ENCODE results near the gene ZNF175. TPM values are rescaled to one million over a fixed set of nuclear protein-coding genes. Genes with fewer than 3 reads are reported as not detected.

Gene ZNF175
- total RNA-seq, 2 donors from 2014 or later = 8.0 to 9.2 TPM

DNA sequence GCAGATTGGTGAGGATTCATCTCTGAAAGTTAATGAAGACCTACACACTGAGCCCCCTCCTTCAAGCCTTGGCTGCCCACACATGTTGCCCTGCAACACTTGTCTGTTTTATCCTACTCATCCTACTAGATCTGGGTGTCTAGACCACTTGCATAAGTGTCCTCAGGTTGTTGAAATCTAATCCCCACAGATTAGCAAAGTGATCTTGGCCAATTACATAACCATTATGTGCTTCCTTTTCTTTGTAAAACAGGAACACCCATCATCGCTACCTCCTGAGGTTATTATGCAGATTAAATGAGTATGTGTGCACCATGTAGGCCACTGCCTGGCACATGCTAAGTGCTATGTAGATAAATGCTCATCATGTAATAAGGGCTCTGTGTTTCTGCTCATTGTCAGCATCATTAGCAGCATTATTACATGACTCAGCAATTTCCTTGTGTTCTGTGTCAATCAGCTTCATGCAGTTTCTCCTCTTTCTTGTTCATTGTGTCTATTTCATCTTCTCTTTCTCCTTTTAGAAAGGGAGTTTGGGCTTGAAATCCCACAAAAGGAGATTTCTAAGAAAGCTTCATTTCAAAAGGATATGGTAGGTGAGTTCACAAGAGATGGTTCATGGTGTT, 15.1 kb downstream of the ZNF175 start:
- DNase-seq (ENCODE audit: low spot score) = no peak
- intact Hi-C loops (cut with DNase I) = no loop called here

DNA sequence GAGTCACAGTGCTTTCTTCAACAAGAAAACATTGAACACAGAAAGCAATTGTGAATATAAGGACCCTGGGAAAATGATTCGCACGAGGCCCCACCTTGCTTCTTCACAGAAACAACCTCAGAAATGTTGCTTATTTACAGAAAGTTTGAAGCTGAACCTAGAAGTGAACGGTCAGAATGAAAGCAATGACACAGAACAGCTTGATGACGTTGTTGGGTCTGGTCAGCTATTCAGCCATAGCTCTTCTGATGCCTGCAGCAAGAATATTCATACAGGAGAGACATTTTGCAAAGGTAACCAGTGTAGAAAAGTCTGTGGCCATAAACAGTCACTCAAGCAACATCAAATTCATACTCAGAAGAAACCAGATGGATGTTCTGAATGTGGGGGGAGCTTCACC, 15.7 kb downstream of the ZNF175 start:
- no peak for DNase-seq (ENCODE audit: low spot score)
- intact Hi-C loops (cut with DNase I) = no loop called here

DNA sequence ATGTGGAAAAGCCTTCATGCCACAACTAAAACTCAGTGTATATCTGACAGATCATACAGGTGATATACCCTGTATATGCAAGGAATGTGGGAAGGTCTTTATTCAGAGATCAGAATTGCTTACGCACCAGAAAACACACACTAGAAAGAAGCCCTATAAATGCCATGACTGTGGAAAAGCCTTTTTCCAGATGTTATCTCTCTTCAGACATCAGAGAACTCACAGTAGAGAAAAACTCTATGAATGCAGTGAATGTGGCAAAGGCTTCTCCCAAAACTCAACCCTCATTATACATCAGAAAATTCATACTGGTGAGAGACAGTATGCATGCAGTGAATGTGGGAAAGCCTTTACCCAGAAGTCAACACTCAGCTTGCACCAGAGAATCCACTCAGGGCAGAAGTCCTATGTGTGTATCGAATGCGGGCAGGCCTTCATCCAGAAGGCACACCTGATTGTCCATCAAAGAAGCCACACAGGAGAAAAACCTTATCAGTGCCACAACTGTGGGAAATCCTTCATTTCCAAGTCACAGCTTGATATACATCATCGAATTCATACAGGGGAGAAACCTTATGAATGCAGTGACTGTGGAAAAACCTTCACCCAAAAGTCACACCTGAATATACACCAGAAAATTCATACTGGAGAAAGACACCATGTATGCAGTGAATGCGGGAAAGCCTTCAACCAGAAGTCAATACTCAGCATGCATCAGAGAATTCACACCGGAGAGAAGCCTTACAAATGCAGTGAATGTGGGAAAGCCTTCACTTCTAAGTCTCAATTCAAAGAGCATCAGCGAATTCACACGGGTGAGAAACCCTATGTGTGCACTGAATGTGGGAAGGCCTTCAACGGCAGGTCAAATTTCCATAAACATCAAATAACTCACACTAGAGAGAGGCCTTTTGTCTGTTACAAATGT, 16.4 kb downstream of the ZNF175 start:
- DNase-seq (ENCODE audit: low spot score) = no peak
- intact Hi-C loops (cut with DNase I) = no loop called here

- no peak for DNase-seq (ENCODE audit: low spot score)
- intact Hi-C loops (cut with DNase I) = no loop called here
Measured at GRCh38 chr19:51589511-51589910, 18.4 kb downstream of the ZNF175 start.

GRCh38 chr19:51590441-51590840, 19.4 kb downstream of the ZNF175 start:
- intact Hi-C loops (cut with DNase I) = no loop called here
- no peak for DNase-seq (ENCODE audit: low spot score)

- DNase-seq (ENCODE audit: low spot score) = no peak
- intact Hi-C loops (cut with DNase I) = no loop called here
Measured at GRCh38 chr19:51592521-51592920, 21.4 kb downstream of the ZNF175 start.

DNA sequence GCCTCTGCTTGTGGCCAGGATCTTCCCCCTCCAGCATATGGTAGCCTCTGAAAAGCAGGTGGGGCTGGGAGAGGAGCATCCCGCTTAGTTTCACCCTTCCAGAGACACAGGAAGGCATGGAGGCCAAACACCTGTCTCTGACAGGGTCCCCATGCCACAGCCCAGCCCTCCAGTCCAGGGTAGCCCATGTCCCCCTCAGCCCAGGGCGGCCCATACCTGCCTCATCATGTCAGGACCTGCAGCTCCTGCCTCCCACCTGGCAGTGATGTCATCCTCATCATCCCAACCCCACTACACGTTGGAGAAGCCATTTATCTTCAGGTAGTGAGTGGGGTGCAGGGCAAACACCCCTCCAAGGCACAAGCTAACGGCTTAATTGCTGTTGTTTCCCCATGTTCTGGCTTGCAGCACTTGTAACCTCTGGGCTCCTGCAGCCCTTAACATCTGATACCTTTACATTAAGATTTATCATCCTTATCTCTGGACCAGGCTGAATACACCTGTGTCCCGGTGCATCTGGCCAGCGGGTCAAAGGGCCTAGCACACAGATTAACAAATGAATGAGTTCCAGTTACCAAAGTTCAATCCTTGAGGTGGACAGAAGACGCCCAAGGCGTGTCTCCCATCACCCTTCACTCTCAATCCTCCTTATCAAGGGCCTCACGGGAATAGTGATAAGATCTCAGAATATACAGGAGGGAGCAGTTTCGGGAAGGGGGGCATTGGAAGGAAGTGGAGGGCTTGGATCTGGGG, 22.2 kb downstream of the ZNF175 start:
- intact Hi-C loops (cut with DNase I) = no loop called here
- DNase-seq (ENCODE audit: low spot score) = no peak

DNA sequence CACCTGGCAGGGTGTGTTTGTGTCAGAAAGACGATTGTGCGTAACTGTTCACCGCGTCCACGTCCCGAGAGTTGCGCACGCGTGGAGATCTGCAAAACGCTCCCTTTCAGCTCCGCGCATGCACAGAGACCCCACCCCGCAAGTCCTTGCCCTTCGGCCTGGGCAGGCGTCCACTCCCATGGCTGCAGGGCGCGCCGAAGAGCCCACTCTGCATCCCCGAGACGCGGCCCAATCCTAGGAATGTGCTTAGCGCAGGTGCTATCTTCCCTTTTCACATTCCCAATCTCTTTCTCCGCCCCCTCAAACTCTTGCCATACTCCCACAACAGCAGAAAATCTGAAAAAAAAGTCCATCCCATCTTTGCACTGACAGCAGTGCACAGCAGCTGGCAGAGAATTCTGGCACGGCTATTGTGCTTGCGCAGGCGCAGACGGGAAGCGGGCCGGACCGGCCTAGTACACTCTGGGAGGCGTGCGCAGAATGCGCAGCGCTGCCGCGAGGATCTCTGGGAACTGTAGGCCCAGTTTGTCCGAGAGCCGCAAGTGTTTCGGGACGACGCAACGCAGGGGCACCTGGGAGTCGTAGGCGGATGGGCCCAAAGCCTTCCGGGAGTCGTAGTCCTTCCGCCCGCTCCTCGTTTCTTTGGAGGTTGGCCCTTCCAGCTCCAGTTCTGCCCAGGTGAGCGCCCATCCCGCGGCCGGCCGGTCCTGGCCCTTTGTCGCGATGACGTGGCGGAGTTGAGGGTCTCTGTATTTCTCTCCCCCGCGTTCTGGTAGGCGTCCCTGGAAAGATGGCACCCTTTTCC, 23.1 kb downstream of the ZNF175 start:
- intact Hi-C loops (cut with DNase I) = no loop called here
- DNase-seq (ENCODE audit: low spot score) = peak; percentile 100

- intact Hi-C loops (cut with DNase I) = no loop called here
- no peak for DNase-seq (ENCODE audit: low spot score)
Measured at GRCh38 chr19:51594774-51595109, 23.7 kb downstream of the ZNF175 start.

- no peak for DNase-seq (ENCODE audit: low spot score)
- intact Hi-C loops (cut with DNase I) = no loop called here
Measured at GRCh38 chr19:51595190-51596175, 24.4 kb downstream of the ZNF175 start.

GRCh38 chr19:51598159-51598915, 27.3 kb downstream of the ZNF175 start:
- intact Hi-C loops (cut with DNase I) = no loop called here

GRCh38 chr19:51599084-51599483, 28.0 kb downstream of the ZNF175 start:
- DNase-seq (ENCODE audit: low spot score) = no peak
- intact Hi-C loops (cut with DNase I) = no loop called here

More at GRCh38 chr19:51598159-51598915, 27.3 kb downstream of the ZNF175 start:
- no peak for DNase-seq (ENCODE audit: low spot score)

DNA sequence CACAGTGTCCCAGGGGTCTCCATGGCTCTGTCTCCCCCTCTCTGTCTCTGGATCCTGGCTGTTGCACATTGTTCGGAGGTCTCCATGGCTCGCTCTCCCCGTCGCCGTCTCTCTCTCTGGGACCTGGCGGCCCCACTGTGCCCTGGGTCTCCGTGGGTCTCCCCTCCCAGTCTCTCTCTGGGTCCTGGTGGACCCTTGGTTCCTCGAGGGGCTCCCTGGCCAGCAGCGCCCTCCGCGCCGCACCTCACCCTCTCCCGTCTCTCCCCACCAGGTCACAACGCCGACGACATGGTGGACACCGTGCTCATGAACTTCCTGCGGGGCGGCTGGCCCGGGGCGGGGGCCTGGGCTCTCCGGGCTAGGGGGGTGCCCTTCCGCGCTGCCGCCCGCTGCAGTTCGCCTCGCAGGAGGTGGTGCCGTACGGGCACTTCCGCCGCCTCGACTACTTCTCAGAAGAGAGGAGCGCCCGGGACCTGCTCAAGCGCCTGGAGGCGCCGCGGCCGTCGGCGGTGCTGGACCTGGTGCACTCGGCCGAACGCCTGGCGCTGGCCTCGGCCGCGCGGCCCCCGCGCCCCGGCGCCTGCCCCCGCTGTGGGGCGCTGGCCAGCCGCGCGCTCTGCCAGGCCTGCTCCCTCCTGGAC, 30.0 kb downstream of the ZNF175 start:
- DNase-seq (ENCODE audit: low spot score) = no peak
- intact Hi-C loops (cut with DNase I) = no loop called here

- DNase-seq (ENCODE audit: low spot score) = no peak
- intact Hi-C loops (cut with DNase I) = no loop called here
Measured at GRCh38 chr19:51602189-51602854, 31.2 kb downstream of the ZNF175 start.

- DNase-seq (ENCODE audit: low spot score) = no peak
- intact Hi-C loops (cut with DNase I) = no loop called here
Measured at GRCh38 chr19:51607077-51607476, 36.0 kb downstream of the ZNF175 start.

- peak; percentile 94 for DNase-seq (ENCODE audit: low spot score)
- intact Hi-C loops (cut with DNase I) = no loop called here
Measured at GRCh38 chr19:51607920-51608562, 37.0 kb downstream of the ZNF175 start.
